Astrocyte of the cerebellum (primary cell): ENCODE measurements around the gene UBTF.

Source experiments
- DNase-seq: peaks from one replicate; pipeline ENCODE4 v3.0.0-alpha.2; 2011; ENCODE audit warnings: low read depth
- H3K4me3 ChIP-seq: 2 replicates; pipeline ENCODE4 v1.5.1; 2011; ENCODE audit warnings: mild to moderate bottlenecking, low read depth, low read length, moderate library complexity
- in situ Hi-C: cut with HindIII; loops from 2 replicates; pipeline ENCODE4 v1.10.0; 2017; ENCODE audit warnings: low sequenced_read_pairs
- TF ChIP-seq, protein P1 (sequence below): IDR thresholded peaks from 2 replicates; pipeline ENCODE4 v1.5.1; 2012; ENCODE audit warnings: low read length, low read depth, moderate library complexity, mild to moderate bottlenecking; ENCODE audit errors: missing control alignments

The UBTF gene

DNA sequence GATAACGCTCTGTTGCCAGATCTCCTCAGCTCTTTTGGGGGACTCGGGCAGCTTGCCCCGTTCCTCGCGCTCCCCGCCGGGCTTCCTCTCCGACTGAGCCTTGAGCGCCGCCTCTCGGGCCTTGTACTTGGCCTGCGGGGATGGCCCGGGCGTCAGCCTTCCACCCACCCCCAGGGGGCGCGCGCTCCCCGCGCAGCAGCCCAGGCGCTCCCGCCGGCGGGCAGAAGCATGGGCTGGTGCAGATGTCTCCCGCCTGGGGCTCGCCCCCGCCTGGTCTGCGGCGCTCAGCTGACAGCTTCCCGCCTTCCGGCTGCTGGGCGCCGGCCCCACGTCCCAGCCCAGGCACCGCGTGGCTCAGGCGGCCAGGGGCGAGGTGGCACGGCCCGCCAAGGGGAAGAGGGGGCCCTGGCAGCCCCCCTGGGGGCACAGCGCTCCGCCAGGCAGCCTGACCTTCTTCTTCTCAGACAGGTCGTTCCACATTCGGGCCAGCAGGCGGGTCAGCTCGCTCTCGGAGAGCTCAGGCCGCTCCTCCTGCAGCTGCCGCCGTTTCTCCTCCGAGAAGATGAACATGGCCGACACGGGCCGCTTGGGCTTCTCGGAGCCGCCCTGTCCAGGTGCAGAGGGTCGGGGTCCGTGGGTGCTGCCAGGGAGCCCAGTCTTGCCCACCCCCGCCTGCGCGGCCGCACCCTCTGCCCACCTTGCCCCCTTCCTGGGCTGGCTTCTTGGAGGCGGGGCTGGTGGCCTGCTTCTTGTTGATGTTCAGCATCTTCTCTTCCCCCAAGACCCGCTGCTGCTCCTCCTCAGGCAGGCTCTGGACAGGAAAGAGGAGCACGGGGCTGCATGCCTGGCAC is 8.9 kb downstream of the UBTF start:
- TF ChIP-seq, protein P1, sequence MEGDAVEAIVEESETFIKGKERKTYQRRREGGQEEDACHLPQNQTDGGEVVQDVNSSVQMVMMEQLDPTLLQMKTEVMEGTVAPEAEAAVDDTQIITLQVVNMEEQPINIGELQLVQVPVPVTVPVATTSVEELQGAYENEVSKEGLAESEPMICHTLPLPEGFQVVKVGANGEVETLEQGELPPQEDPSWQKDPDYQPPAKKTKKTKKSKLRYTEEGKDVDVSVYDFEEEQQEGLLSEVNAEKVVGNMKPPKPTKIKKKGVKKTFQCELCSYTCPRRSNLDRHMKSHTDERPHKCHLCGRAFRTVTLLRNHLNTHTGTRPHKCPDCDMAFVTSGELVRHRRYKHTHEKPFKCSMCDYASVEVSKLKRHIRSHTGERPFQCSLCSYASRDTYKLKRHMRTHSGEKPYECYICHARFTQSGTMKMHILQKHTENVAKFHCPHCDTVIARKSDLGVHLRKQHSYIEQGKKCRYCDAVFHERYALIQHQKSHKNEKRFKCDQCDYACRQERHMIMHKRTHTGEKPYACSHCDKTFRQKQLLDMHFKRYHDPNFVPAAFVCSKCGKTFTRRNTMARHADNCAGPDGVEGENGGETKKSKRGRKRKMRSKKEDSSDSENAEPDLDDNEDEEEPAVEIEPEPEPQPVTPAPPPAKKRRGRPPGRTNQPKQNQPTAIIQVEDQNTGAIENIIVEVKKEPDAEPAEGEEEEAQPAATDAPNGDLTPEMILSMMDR = peak; percentile 98
- peak; percentile 53 for DNase-seq
- in situ Hi-C loops = no loop called here
- no peak overlapping the region for H3K4me3 ChIP-seq

DNA sequence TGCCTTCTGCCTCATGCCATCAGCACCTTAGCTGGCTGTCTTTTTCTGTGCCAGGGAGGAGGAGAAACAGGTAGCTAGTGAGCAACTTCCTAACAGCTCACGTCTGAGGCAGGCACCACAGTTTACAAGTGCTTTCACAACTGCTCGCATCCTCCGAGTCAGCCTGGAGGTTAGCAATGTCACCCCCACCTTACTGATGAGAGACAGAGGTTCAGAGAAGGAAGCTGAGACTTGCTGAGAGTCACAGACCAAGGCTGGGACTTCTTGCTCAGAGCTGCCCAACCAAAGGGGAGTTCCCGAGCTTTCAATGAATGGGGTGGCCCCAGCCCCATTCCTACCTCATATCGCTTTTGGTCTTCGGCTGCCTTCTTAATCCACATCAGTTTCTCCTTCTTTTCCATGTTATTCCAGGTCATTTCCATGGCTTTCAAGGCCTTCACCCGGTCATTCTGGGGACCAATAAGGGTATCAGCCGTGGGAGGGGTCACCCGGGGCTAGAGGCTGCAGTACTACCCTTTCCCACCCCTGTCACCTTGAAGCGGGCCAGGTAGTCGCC is 9.6 kb downstream of the UBTF start:
- in situ Hi-C loops = loop anchor here (5.0 to 10.0 kb wide), 2 partner anchors 45 to 102 kb away; no protein-coding TSS in a partner anchor
- TF ChIP-seq, protein P1 = no peak
- DNase-seq = no peak
- no peak overlapping the region for H3K4me3 ChIP-seq

DNA sequence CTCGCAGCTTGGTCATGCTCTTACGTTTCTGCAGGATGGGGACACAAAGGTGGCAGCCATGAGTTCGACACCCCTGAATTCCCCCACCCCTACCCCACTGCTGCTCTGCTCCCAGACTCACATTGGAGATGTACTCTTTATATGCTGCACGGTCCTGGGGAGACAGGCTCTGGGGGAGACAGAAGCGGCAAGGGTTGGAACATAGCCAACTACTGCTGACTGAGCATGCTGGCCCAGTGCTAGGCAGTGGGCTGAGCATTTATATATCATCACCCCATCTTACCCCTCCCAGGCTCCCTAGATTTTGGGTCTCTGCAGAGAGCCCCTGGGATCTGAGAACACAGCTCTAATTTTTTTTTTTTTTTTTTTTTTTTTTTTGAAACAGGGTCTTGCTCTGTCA is 11.7 kb downstream of the UBTF start:
- in situ Hi-C loops = loop anchor here (5.0 to 10.0 kb wide), 2 partner anchors 47 to 105 kb away; no protein-coding TSS in a partner anchor
- DNase-seq = no peak
- TF ChIP-seq, protein P1 = no peak
- no peak overlapping the region for H3K4me3 ChIP-seq

DNA sequence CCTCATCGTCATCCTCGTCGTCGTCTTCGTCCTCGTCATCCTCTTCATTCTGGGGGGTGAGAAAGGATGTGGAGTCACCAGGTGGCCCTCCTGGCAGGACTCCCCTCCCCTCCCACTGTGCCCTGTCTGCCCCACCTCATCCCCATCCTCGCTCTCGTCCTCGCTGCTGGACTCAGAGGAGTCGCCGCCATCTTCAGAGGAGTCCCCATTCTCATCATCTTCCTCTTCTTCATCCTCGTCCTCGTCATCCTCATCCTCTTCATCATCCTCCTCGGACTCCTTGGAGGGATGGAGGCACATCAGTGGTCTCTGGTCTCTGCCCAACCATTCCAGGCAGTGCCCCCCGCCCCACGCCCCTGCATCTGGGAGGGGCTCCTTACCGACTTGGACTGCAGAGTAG is 12.2 kb downstream of the UBTF start:
- no peak overlapping the region for H3K4me3 ChIP-seq
- TF ChIP-seq, protein P1 = no peak
- in situ Hi-C loops = loop anchor here (5.0 to 10.0 kb wide), 2 partner anchors 47 to 105 kb away; no protein-coding TSS in a partner anchor
- no peak for DNase-seq

DNA sequence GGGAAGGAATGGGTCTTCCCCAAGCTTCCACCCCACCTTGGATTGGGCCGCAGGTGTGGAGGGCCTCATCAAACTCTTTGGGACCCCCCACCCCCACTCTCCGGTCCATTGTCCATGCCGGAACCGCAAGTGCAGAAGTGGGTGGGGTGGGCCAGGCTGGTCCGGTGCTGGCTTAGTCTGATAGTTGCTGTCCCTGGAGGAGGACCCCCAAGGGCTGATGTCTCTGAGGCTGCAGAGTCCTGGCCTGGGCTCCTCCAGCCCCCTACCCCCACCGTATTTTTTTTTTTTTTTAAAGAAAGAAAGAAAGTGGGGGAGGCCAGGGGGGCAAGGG is 12.7 kb downstream of the UBTF start:
- in situ Hi-C loops = loop anchor here (5.0 to 10.0 kb wide), 2 partner anchors 48 to 106 kb away; no protein-coding TSS in a partner anchor

More for the DNA sequence above, 12.7 kb downstream of the UBTF start:
- H3K4me3 ChIP-seq = no peak overlapping the region
- DNase-seq = no peak
- TF ChIP-seq, protein P1 = no peak
